Panc1 (cell line): ENCODE measurements around the gene MFF. TPM values are rescaled to one million over a fixed set of nuclear protein-coding genes. Genes with fewer than 3 reads are reported as not detected.

Experiments used
- ATAC-seq: fragments of 200-7000 bp; cut with Tn5 transposase; 2 replicates; pipeline ENCODE4 v1.9.1; 2020; ENCODE audit warnings: mild to moderate bottlenecking, moderate library complexity
- BruUV-seq: library from RNA; stranded (reverse); fragments of 400-500 nt; replicated peaks from 2 replicates; lab custom pipeline; 2021; lab: Mats Ljungman, UMichigan
- CTCF ChIA-PET: fragments of 300-600 bp; sonication (Branson Sonifier 250); formaldehyde crosslinking; loops from one replicate; lab custom pipeline; 2022; ENCODE audit warnings: antibody characterized with exemption; lab: Charles Lee
- POLR2A ChIA-PET: fragments of 300-600 bp; sonication (Branson Sonifier 250); formaldehyde crosslinking; loops from one replicate; lab custom pipeline; 2022; ENCODE audit warnings: antibody characterized with exemption; lab: Charles Lee
- DNase-seq: peaks from one replicate; pipeline ENCODE4 v3.0.0-alpha.2; 2010; ENCODE audit warnings: low read depth, low spot score
- H3K27ac ChIP-seq: 2 replicates; pipeline ENCODE4 v1.5.1; 2011; ENCODE audit warnings: mild to moderate bottlenecking, low read length, inconsistent platforms
- H3K27me3 ChIP-seq: fragments of 200-500 bp; sonication (Bioruptor generic); 2 replicates; pipeline ENCODE4 v1.6.0; 2014; ENCODE audit warnings: low read length, inconsistent platforms; ENCODE audit not compliant: control insufficient read depth, insufficient read depth
- H3K36me3 ChIP-seq: fragments of 200-500 bp; sonication (Bioruptor generic); 2 replicates; pipeline ENCODE4 v1.5.1; 2014; ENCODE audit warnings: inconsistent platforms, mild to moderate bottlenecking, low read length, moderate library complexity; ENCODE audit not compliant: control insufficient read depth, insufficient read depth
- H3K4me1 ChIP-seq: 2 replicates; pipeline ENCODE4 v1.5.1; 2011; ENCODE audit warnings: inconsistent platforms, mild to moderate bottlenecking, low read length, moderate library complexity; ENCODE audit not compliant: control insufficient read depth, insufficient read depth
- H3K4me3 ChIP-seq, 2 experiments: 2 replicates each; pipeline ENCODE4 v1.5.1; 2011 to 2012; ENCODE audit warnings: low read depth in 2 of 2, low read length in 2 of 2, mild to moderate bottlenecking in 2 of 2, inconsistent platforms in 1 of 2, moderate library complexity in 1 of 2
- H3K9me3 ChIP-seq: fragments of 200-500 bp; sonication (Bioruptor generic); 2 replicates; pipeline ENCODE4 v1.5.1; 2014; ENCODE audit warnings: low read depth, mild to moderate bottlenecking, inconsistent platforms, low read length, moderate library complexity; ENCODE audit not compliant: control insufficient read depth, insufficient read depth
- CTCF ChIP-seq: fragments of 450-650 bp; IDR thresholded peaks from 2 replicates; pipeline ENCODE4 v1.5.1; 2017; ENCODE audit warnings: mild to moderate bottlenecking
- POLR2AphosphoS5 ChIP-seq: IDR thresholded peaks from 2 replicates; pipeline ENCODE4 v1.6.1; 2012; ENCODE audit warnings: mild to moderate bottlenecking, low read depth, low read length, moderate library complexity
- REST ChIP-seq, 2 experiments: IDR thresholded peaks; 2 replicates each; pipeline ENCODE4 v1.6.1; 2011 to 2012; ENCODE audit warnings: low read depth in 2 of 2, control low read depth in 1 of 2, low read length in 1 of 2, mild to moderate bottlenecking in 1 of 2, moderate library complexity in 1 of 2; ENCODE audit not compliant: insufficient read depth in 1 of 2
- SIN3A ChIP-seq: IDR thresholded peaks from 2 replicates; pipeline ENCODE4 v1.6.1; 2012; ENCODE audit warnings: low read depth, mild to moderate bottlenecking, low read length, moderate library complexity, borderline replicate concordance; ENCODE audit not compliant: insufficient read depth
- TCF7L2 ChIP-seq: IDR thresholded peaks from 2 replicates; pipeline ENCODE4 v1.6.1; 2011; ENCODE audit warnings: mild to moderate bottlenecking, low read depth, low read length, inconsistent platforms
- in situ Hi-C: cut with HindIII; loops from 2 replicates; pipeline ENCODE4 v1.10.0; 2016; ENCODE audit warnings: low sequenced_read_pairs, low pct_unique_long_range_greater_than_20kb
- intact Hi-C: fragments of 100-400 bp; cut with micrococcal nuclease; formaldehyde crosslinking; loops from one replicate; pipeline ENCODE4 v1.10.0; 2022; ENCODE audit not compliant: unreplicated experiment
- total RNA-seq: library from RNA; stranded (reverse); gene quantifications from one replicate; pipeline ENCODE4 v1.2.1, GENCODE V29; 2021; ENCODE audit not compliant: unreplicated experiment

MFF gene
- total RNA-seq, 1 experiment from 2014 or later: 60.6 TPM

DNA sequence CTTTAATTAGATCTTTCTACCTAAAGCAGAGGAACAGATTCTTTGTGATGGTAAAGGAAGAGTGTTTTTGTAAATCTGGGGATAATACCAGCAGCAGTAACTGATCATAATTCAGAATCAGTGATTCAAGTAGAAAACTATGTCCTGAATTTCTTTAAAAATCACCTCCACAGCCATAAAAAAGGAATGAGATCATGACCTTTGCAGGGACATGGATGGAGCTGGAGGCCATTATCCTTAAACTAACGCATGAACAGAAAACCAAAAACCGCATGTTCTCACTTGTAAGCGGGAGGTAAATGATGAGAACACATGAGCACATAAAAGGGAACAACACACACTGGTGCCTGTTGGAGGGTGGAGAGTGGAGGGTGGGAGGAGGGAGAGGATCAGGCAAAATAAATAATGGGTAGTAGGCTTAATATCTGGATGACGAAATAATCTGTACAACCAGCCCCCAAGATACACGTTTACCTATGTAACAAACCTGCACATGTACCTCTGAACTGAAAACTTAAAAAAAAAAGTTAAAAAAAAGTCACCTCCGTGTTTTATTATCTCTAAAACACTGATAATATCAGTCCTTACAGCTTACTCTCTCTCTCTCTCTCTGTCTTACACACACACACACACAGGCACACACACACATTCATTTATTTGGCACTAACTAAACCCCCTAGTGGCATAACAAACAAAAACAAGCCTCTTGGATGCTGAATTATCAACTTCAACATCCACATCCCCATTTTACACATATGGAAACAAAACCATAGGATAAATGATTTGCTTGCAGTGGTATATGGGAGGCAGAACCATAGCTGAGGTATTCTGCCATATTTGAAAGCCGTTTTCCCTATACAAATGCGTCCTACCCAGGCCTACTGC lies 52.7 kb downstream of the MFF start:
- BruUV-seq: no TSS peak
- Histone ChIP-seq H3K36me3 (no peaks in the 10 kb centered on the region), H3K27me3 (peaks cover 6% of the 10 kb centered on the region; the same call in 1 of the 2 replicates), H3K27ac (no peak overlapping the region), H3K4me1 (no peaks in the 10 kb centered on the region), H3K4me3 (no peak overlapping the region), H3K9me3 (no peaks in the 10 kb centered on the region)
- in situ Hi-C loops: no loop called here
- TF ChIP-seq POLR2AphosphoS5 (no peak), CTCF (peak; percentile 45; the same call in 1 of the 2 replicates)
- intact Hi-C loops: loop anchor here (1.0 kb wide), 1 partner anchor 16 kb away; no protein-coding TSS in a partner anchor
- ChIA-PET POLR2A (no interaction called here), CTCF (no interaction called here)
- DNase-seq (no peak), ATAC-seq (0 out of 2 replicates have a peak, but pooled peaks have one; percentile 45)

DNA sequence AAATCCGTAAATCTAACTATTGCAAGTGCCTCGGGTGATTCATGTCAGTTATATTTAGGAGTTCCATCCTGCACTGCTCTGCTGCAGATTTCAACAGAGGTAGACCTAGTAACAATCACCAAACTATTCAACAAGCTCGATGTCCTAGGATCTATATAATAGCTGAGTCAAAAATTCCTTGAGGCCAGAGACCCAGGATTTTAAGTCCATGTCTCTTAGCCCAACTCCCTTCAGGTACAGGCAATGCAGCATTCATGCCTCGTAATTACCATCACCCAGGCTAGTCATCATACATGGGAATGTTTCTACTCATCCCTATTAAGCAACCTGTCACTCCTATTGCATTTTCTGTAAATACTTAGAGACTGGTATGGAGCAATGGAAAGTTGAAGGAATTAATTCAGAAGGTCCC lies 53.3 kb downstream of the MFF start:
- no peaks in the 10 kb centered on the region for H3K9me3 ChIP-seq
- no peak overlapping the region for H3K4me3 ChIP-seq
- CTCF ChIA-PET: no interaction called here
- intact Hi-C loops (no loop called here), in situ Hi-C loops (no loop called here)
- no peak overlapping the region for H3K27ac ChIP-seq
- no TSS peak for BruUV-seq
- peak; percentile 61 for DNase-seq
- POLR2A ChIA-PET: interaction anchor here (0.6 kb wide), 1 partner anchor 70 kb away, joined by 3 read pairs; no protein-coding TSS in a partner anchor
- no peaks in the 10 kb centered on the region for H3K4me1 ChIP-seq
- no peaks in the 10 kb centered on the region for H3K36me3 ChIP-seq
- TF ChIP-seq REST (IDR thresholded peaks at IDR 0.05; ENCODE audit: insufficient read depth in 1 of 2, low read depth in 2 of 2, low read length in 1 of 2) (no peak), SIN3A (no peak), TCF7L2 (no peak), CTCF (no peak), POLR2AphosphoS5 (no peak)
- no peak for ATAC-seq
- peaks cover 6% of the 10 kb centered on the region; the same call in 1 of the 2 replicates for H3K27me3 ChIP-seq
